Activated T-helper 2 cell treated with anti-CD3 and anti-CD28 coated beads, Interferon-gamma antibody, Interleukin-2, Interleukin-4, amounts not matched to agents 10 μg/mL and 5 μg/mL and 100 μg/mL, durations not matched to agents 14 hours and 24 hours and 36 hours (primary cell): Measurements from ENCODE around the gene PANX2. TPM values are rescaled to one million over a fixed set of nuclear protein-coding genes. Genes with fewer than 3 reads are reported as not detected.
A peak's percentile ranks its signal among the peaks of the same experiment; 100 is the strongest.
"Not testable (repeated sequence)": the region's sequence is repeated elsewhere in the genome, so short reads cannot be mapped to it uniquely, and the experiment has no call there.

Experiments used
- DNase-seq: peaks from one replicate; pipeline ENCODE4 v3.0.0; 2021; ENCODE audit warnings: low spot score
- H3K27ac Mint-ChIP-seq: one replicate; pipeline ENCODE4 v1.8.0; 2021; ENCODE audit warnings: mixed read lengths
- H3K27me3 Mint-ChIP-seq: one replicate; pipeline ENCODE4 v1.8.0; 2021; ENCODE audit warnings: low read depth, mixed read lengths
- H3K36me3 Mint-ChIP-seq: one replicate; pipeline ENCODE4 v1.8.0; 2021; ENCODE audit warnings: low read depth, mixed read lengths
- H3K4me1 Mint-ChIP-seq: one replicate; pipeline ENCODE4 v1.8.0; 2021; ENCODE audit warnings: low read depth, mixed read lengths
- H3K4me3 Mint-ChIP-seq: one replicate; pipeline ENCODE4 v1.8.0; 2021; ENCODE audit warnings: low read depth, mild to moderate bottlenecking, moderate library complexity, mixed read lengths
- H3K9me3 Mint-ChIP-seq: one replicate; pipeline ENCODE4 v1.8.0; 2021; ENCODE audit warnings: mixed read lengths
- intact Hi-C: fragments of 100-400 bp; cut with micrococcal nuclease; formaldehyde crosslinking; loops from one replicate; pipeline ENCODE4 v1.15.1; 2023
- total RNA-seq: library from RNA; stranded (reverse); gene quantifications from 2 replicates; pipeline ENCODE4 v1.2.3, GENCODE V29; 2022

Gene PANX2
- total RNA-seq, 1 donor from 2014 or later: 2.4 TPM

GRCh38 chr22:50141462-50141861, 29.1 kb upstream of the PANX2 start:
- Mint-ChIP-seq H3K36me3 (no peaks in the 10 kb centered on the region), H3K27ac (no peak overlapping the region), H3K27me3 (peaks cover 21% of the 10 kb centered on the region), H3K4me1 (no peaks in the 10 kb centered on the region), H3K4me3 (no peak overlapping the region), H3K9me3 (no peaks in the 10 kb centered on the region)
- no peak for DNase-seq
- intact Hi-C loops: no loop called here

GRCh38 chr22:50141891-50142363, 28.6 kb upstream of the PANX2 start:
- no peak overlapping the region for H3K27ac Mint-ChIP-seq
- no peaks in the 10 kb centered on the region for H3K36me3 Mint-ChIP-seq
- no peaks in the 10 kb centered on the region for H3K4me1 Mint-ChIP-seq
- DNase-seq: no peak
- intact Hi-C loops: no loop called here
- H3K27me3 Mint-ChIP-seq: peaks cover 18% of the 10 kb centered on the region
- no peak overlapping the region for H3K4me3 Mint-ChIP-seq
- no peaks in the 10 kb centered on the region for H3K9me3 Mint-ChIP-seq

GRCh38 chr22:50143096-50143495, 27.4 kb upstream of the PANX2 start:
- no peaks in the 10 kb centered on the region for H3K9me3 Mint-ChIP-seq
- no peaks in the 10 kb centered on the region for H3K36me3 Mint-ChIP-seq
- H3K27ac Mint-ChIP-seq: no peak overlapping the region
- no peak overlapping the region for H3K4me3 Mint-ChIP-seq
- H3K4me1 Mint-ChIP-seq: no peaks in the 10 kb centered on the region
- intact Hi-C loops: no loop called here
- no peak for DNase-seq
- H3K27me3 Mint-ChIP-seq: peaks cover 16% of the 10 kb centered on the region

GRCh38 chr22:50144005-50144614, 26.4 kb upstream of the PANX2 start:
- intact Hi-C loops: no loop called here
- no peaks in the 10 kb centered on the region for H3K4me1 Mint-ChIP-seq
- H3K27ac Mint-ChIP-seq: no peak overlapping the region
- H3K9me3 Mint-ChIP-seq: no peaks in the 10 kb centered on the region
- H3K36me3 Mint-ChIP-seq: no peaks in the 10 kb centered on the region
- DNase-seq: no peak
- H3K4me3 Mint-ChIP-seq: no peak overlapping the region
- peaks cover 16% of the 10 kb centered on the region for H3K27me3 Mint-ChIP-seq

- peaks cover 12% of the 10 kb centered on the region for H3K27me3 Mint-ChIP-seq
- H3K36me3 Mint-ChIP-seq: no peaks in the 10 kb centered on the region
- DNase-seq: no peak
- no peaks in the 10 kb centered on the region for H3K9me3 Mint-ChIP-seq
- intact Hi-C loops: loop anchor here (5.0 kb wide), 1 partner anchor 219 kb away; no protein-coding TSS in a partner anchor
- H3K4me1 Mint-ChIP-seq: peaks cover 2% of the 10 kb centered on the region
- H3K27ac Mint-ChIP-seq: no peak overlapping the region
- H3K4me3 Mint-ChIP-seq: no peak overlapping the region
These were observed 24.7 kb upstream of the PANX2 start for GRCh38 chr22:50145721-50146438.

GRCh38 chr22:50146439-50147238, 23.9 kb upstream of the PANX2 start:
- Mint-ChIP-seq H3K4me3 (no peak overlapping the region), H3K27ac (no peak overlapping the region), H3K36me3 (no peaks in the 10 kb centered on the region), H3K9me3 (no peaks in the 10 kb centered on the region), H3K4me1 (peaks cover 2% of the 10 kb centered on the region), H3K27me3 (peaks cover 12% of the 10 kb centered on the region)
- DNase-seq: no peak
- intact Hi-C loops: loop anchor here (5.0 kb wide), 1 partner anchor 219 kb away; no protein-coding TSS in a partner anchor

GRCh38 chr22:50147258-50148165, 23.0 kb upstream of the PANX2 start:
- not testable (repeated sequence) for H3K4me1 Mint-ChIP-seq, H3K36me3 Mint-ChIP-seq, H3K27ac Mint-ChIP-seq, DNase-seq, H3K27me3 Mint-ChIP-seq, H3K4me3 Mint-ChIP-seq, H3K9me3 Mint-ChIP-seq
- intact Hi-C loops: loop anchor here (5.0 kb wide), 1 partner anchor 220 kb away; no protein-coding TSS in a partner anchor

GRCh38 chr22:50148166-50148500, 22.4 kb upstream of the PANX2 start:
- Mint-ChIP-seq H3K27me3 (peaks cover 5% of the 10 kb centered on the region), H3K4me1 (peaks cover 2% of the 10 kb centered on the region)
- intact Hi-C loops: loop anchor here (5.0 kb wide), 1 partner anchor 221 kb away; no protein-coding TSS in a partner anchor

GRCh38 chr22:50148991-50149721, 21.4 kb upstream of the PANX2 start:
- peak; percentile 67 for DNase-seq
- Mint-ChIP-seq H3K27me3 (no peaks in the 10 kb centered on the region), H3K36me3 (no peaks in the 10 kb centered on the region), H3K4me3 (no peak overlapping the region), H3K4me1 (peaks cover 2% of the 10 kb centered on the region), H3K9me3 (no peaks in the 10 kb centered on the region), H3K27ac (no peak overlapping the region)
- intact Hi-C loops: loop anchor here (1.0 to 5.0 kb wide), 2 partner anchors 61 to 222 kb away; no protein-coding TSS in a partner anchor

More at GRCh38 chr22:50148166-50148500, 22.4 kb upstream of the PANX2 start:
- Mint-ChIP-seq H3K36me3 (no peaks in the 10 kb centered on the region), H3K4me3 (no peak overlapping the region), H3K27ac (no peak overlapping the region), H3K9me3 (no peaks in the 10 kb centered on the region)
- no peak for DNase-seq

GRCh38 chr22:50150161-50151129, 20.1 kb upstream of the PANX2 start:
- DNase-seq: no peak
- no peaks in the 10 kb centered on the region for H3K9me3 Mint-ChIP-seq
- H3K27me3 Mint-ChIP-seq: no peaks in the 10 kb centered on the region
- no peaks in the 10 kb centered on the region for H3K36me3 Mint-ChIP-seq
- H3K4me1 Mint-ChIP-seq: peaks cover 2% of the 10 kb centered on the region
- no peak overlapping the region for H3K27ac Mint-ChIP-seq
- H3K4me3 Mint-ChIP-seq: no peak overlapping the region
- intact Hi-C loops: no loop called here
